Measurements from ENCODE around the gene MOB1B.
A peak's percentile ranks its signal among the peaks of the same experiment; 100 is the strongest.

MOB1B gene

GRCh38 chr4:70948665-70949260, 46.6 kb downstream of the MOB1B start:
- DNase-seq (ENCODE audit: low read depth), result no peak
- no peak for TF ChIP-seq CTCF (conservative IDR thresholded peaks at IDR 0.05; ENCODE audit: low read depth, low read length)
- no peak overlapping the region for H3K4me3 ChIP-seq (ENCODE audit: low read depth, low read length)

GRCh38 chr4:70954032-70954431, 51.9 kb downstream of the MOB1B start:
- no peak for DNase-seq (ENCODE audit: low read depth)
- no peak overlapping the region for H3K4me3 ChIP-seq (ENCODE audit: low read depth, low read length)
- no peak for TF ChIP-seq CTCF (conservative IDR thresholded peaks at IDR 0.05; ENCODE audit: low read depth, low read length)

- no peak for TF ChIP-seq CTCF (conservative IDR thresholded peaks at IDR 0.05; ENCODE audit: low read depth, low read length)
- DNase-seq (ENCODE audit: low read depth), result no peak
- no peak overlapping the region for H3K4me3 ChIP-seq (ENCODE audit: low read depth, low read length)
Observed at GRCh38 chr4:70956549-70957210, 54.5 kb downstream of the MOB1B start.

GRCh38 chr4:70958681-70959080, 56.5 kb downstream of the MOB1B start:
- no peak for TF ChIP-seq CTCF (conservative IDR thresholded peaks at IDR 0.05; ENCODE audit: low read depth, low read length)
- H3K4me3 ChIP-seq (ENCODE audit: low read depth, low read length), result no peak overlapping the region
- DNase-seq (ENCODE audit: low read depth), result peak; percentile 64

- peak; percentile 46 for DNase-seq (ENCODE audit: low read depth)
- no peak for TF ChIP-seq CTCF (conservative IDR thresholded peaks at IDR 0.05; ENCODE audit: low read depth, low read length)
- no peak overlapping the region for H3K4me3 ChIP-seq (ENCODE audit: low read depth, low read length)
Observed at GRCh38 chr4:70969076-70969475, 66.9 kb downstream of the MOB1B start.

GRCh38 chr4:70976252-70976651, 74.1 kb downstream of the MOB1B start:
- no peak for DNase-seq (ENCODE audit: low read depth)
- no peak for TF ChIP-seq CTCF (conservative IDR thresholded peaks at IDR 0.05; ENCODE audit: low read depth, low read length)
- H3K4me3 ChIP-seq (ENCODE audit: low read depth, low read length), result no peak overlapping the region

GRCh38 chr4:70979445-70980008, 77.4 kb downstream of the MOB1B start:
- no peak for TF ChIP-seq CTCF (conservative IDR thresholded peaks at IDR 0.05; ENCODE audit: low read depth, low read length)
- no peak for DNase-seq (ENCODE audit: low read depth)

More at GRCh38 chr4:70979445-70980008, 77.4 kb downstream of the MOB1B start:
- H3K4me3 ChIP-seq (ENCODE audit: low read depth, low read length), result no peak overlapping the region
